HG03565 (cell line): Measurements from ENCODE around the gene DPH1.
A peak's percentile ranks its signal among the peaks of the same experiment; 100 is the strongest.

Experiments
- ATAC-seq: cut with Tn5 transposase; IDR thresholded peaks from one replicate; pipeline ENCODE4 v1.9.1; 2021; ENCODE audit warnings: mild to moderate bottlenecking, moderate library complexity; ENCODE audit not compliant: unreplicated experiment

DPH1 gene

DNA sequence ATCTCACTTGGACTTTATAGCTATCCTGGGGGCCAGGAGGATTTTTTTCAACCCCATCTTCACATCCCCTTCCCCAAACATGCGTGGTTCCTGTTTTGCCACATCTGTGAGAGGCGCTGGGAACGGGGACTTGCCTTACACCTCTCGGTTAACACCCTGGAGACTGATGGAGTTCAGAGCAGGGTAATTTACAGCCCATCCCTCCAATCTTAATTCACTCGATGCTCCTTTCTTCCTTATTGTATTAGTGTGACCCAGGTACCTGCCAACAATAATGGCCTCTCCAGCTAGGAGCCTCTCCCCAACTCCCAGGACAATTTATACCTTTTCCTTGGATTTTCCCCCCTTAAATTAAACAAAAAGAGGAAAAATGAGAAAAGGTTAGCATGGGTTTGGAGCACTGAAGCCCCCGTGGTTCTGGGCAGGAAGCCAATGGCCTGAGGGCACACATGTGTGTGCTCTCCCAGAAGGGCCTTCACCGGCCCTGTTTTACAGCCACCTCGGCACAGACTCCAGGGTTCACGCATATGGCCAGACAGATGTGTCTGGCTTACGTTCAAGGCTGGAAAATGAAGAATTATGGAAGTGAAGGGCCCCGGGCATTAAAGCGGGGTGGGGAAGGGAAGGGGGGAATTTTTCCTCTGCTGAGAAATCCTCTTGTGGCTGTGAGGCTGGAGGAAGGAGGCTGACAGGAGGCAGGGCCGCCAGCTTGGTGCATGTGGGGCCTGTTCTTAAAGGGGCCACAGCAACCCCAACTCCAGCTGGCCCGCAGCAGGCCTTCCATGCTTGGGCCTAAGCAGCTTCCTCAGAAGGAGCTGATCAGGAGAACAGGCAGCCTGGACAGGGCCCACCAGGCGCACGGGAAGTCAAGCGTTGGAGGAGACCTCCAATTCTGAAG is 46.4 kb downstream of the DPH1 start:
- ATAC-seq = no peak

DNA sequence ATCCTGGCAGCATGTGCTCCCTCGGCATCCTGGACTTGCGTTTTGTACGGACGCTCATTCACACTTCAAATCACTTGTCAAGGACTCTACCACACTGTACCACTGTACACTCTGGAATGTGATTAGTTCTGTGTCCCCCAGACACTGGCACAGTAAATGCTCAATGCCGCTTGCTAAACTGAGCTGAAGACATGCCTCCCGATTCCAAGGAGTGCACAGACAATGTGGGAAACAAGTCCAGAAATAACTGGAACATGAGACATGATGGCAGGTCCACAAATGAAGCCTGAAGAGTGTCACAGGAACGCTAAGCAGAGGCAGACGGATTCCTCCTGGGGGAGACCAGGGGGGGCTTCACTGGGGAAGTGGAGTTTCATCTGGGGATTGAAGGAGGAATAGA is 47.1 kb downstream of the DPH1 start:
- ATAC-seq = no peak

DNA sequence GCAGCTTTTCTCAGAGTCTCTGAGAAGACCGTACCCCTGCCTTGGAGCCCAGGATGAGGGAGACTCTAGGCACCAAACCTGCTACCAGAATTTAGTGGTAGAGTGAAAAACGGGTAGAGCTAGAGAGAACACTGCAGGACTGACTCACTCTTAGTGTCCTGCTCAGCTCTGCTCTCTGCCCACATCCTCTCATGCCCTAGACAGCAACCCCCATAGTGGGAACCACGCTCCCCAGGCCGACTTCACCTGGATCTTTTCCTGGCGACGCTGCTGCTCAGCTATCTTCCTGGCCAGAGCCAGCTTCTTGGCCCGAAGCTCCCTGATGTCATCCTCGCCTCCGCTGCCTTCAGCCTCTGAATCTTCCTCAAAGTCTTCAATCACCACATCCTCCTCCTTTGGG is 51.6 kb downstream of the DPH1 start:
- ATAC-seq = no peak

DNA sequence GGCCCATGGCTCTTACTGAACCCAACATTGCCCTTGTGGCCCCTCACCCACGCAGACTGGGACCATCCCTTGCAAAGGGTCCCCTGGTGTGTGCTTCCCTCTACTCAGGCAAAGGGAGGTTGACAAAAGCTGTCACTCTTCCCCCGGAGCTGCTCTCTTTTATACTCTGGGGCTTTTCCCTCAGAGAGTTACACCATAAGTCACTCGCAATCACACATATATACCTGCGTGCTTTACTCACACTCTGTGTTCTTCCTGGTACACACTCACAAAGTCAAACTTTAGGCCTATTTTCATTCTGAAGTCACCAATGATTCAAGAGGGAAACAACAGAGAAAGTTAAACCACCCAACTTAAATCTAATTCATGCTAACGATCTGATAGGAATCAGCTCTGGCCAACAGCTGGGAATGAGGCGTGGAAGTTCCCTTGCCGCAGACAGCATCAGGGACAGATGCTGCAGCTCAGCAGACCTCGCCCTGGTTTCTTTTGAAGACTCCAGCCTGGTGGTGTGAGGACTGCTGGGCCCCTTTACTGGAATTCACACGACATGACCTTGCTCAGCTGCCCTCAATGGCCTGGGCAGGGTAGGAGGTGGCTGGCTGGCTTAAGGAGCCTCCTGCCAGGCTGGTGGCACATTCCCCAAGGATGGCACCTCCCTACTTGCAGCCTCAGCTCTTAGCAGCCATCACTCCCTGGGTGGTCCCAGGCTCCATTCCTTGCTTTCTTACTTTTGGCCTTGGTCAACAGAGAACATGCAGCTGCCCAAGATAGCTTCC is 52.2 kb downstream of the DPH1 start:
- ATAC-seq = no peak

DNA sequence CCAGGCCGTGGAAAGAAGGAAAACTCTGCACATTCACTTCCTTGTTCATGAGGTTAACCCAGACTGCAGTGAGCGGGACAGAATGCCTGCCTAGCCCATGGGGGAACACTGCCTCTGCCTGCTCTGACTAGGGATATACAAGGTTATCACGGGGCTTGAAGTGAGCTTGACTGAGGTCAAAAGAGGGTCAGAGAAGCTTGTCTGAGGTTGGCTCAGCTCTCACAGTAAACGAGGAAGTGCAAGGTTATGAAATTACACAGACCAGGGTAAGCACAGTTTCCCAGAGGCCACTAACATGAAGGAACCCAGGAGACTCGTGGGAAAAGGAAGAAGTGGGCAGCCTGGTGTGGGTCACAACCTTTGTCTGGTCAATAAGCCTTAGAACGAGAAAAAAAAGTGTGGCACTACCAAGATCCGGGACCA is 53.7 kb downstream of the DPH1 start:
- ATAC-seq = peak; percentile 42

DNA sequence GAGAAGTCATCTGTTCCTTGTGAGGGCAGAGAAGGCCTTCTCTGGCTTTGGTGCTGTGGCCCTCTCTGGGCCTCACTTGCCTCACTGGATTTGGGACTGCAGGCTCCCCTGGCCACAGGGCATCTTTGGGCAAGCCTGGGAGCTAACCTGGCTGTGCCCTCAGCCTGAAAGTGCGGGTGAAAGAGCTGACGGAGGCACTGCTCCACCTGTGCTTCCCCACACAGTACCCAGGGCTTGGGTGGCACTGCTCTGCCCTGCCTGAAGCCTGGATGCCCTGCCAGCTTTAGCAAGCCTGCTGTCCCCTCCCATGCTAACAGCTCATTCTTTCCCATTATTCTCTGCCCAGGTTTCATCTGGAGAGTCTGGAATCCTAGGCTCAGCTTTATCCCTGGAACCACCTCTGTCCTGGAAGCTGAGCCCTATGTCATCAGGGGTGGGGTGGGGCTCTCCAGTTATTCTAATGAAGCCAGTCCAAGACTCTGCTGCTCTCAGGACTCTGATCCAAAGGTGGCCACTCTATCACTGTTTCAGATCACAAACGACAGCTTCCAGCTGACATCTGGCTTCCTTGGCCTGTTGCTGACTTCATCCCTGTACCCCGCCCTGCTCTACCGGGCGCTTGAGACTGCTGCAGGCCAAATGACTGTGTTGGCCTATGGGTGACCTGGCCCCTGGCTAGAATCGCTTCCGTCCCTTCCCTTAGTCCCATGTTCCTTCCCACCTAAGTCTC is 54.2 kb downstream of the DPH1 start:
- no peak for ATAC-seq

DNA sequence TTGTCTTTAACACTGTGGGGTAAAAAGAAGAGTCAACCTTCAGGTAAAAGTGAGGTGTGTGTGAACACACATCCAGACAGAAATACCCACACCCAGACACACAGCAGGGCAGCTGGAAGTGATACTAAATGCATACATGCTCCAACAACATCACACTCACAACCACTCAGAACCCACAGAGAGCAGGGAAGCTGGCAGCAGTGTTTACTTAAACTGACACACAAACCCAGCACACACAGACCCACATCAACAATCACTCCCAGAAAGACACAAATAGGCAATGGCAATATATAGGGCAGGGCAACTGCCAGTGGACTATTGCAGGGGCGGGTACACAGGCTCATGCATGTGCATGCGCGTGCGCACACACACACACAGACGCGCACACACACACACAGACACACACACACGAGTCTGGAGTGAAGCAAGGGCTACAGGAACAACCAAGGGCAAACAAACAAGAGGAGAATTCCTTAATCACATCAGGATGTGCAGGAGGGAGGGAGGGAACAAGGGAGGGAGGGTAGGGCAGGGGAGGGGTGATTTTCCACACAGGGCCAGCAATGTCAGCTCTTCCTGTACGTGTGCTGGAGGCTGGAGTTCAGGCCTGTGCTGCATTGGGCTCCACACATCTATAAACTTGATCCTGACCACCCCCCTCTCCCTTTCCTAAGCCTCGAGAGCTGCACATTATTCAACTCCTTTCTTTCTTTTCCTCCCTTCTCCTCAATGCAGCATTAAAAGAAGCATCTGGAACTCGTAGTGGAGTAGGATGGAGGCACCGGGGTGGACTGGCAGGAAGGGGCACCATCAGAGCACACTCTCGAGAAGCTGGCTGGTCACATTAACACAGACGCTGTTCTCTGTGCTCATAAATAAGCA is 55.1 kb downstream of the DPH1 start:
- no peak for ATAC-seq

DNA sequence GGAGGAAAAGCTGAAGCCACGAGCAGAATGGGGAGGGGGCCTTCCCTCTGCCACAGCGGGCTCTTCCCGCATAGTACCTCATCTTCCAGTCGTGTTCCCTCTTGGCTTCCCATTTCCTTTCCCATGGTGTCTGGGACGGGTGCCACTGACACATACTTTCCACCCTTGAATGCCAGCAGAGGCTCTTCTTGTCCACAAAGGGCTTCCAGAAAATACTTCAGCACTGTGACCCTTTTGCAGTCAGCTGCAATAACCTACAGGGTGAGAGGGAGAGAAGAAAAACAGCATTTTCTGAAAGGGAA is 55.6 kb downstream of the DPH1 start:
- ATAC-seq = no peak

DNA sequence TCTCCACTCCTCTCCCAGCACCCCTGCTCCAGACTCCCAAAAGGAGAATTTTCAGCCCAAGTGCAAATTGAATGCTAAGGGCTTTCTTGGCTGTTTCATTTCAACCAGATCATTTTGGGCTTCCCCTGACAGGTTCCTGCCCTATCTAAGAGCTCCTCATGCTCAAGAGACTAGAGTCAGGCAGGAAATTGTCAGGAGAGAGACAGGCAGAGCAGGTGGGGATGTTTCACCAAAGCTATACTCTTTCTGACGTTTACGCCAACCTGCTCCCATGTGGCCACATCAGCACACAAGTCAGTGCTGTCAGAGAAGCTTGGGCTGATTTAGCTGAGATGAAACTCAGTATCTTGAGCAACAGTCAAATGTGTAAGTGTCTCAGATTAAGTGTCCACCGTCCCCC is 56.4 kb downstream of the DPH1 start:
- no peak for ATAC-seq

DNA sequence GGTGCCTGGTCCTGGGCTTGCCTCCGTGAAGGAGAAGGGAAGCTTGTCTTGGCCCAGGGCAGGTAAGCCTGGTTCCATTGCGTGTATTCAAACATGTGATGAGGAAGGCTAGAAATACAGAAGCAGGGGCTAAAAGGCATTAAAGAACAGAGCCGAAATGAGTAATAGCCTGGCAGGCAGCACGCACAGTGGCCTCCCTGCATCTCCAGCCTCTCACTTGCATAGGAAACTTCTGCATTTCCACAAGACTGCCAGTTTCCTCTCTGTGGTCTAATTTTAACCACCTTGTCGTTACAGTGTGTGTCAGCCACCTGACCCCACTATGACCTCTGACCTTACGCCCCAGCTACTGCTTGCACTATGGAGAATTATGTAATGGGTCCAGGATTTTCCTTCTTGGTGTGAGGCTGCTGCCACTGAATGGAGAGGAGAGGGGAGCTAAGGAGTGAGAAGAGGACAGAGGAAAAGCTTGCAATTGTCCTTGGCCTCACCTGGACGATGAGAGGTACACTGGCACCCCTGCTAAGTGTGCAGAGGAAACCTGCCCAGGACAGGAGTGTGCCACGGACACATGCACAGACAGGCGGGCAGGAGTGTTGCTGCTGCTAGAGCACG is 57.8 kb downstream of the DPH1 start:
- ATAC-seq = no peak

DNA sequence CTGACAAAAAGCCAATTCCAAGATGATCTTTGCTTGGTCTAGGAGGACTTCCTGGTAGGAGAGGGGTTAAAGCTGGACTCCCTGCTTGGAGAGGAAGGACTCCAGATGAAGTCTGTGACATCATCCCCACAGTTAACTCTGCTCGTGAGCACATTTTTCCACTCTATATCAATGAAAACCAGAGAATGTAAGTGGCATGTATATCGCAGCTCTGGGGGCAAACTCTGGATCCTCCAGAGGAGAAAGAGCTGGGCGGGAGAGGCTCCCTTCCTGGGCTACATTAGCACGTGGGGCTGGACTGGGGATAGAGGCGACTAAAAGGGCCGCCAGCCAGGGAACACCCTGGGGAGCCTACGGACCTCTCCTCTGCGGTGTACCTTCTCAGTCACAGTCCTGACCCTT is 59.1 kb downstream of the DPH1 start:
- ATAC-seq = no peak

DNA sequence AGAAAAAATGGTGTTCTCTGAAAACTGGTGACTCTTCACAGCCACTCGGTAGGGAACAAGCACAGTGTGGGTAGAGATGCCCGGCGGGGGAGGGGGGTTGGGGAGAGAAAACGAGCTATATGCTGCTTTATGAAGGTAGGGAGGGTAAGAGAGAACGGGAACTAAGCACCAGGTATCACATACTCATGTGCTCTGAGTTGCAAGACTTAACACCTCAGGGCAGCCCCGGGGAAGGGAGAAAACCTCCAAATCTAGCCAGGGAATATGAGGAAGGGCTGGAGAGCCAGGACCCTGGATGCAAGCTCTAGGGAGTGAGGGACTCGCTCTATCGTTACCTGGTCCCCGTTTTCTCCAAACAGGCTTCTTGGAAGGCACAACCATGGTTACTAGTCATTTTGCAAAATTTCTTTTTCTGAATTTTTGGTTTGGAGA is 60.3 kb downstream of the DPH1 start:
- no peak for ATAC-seq

DNA sequence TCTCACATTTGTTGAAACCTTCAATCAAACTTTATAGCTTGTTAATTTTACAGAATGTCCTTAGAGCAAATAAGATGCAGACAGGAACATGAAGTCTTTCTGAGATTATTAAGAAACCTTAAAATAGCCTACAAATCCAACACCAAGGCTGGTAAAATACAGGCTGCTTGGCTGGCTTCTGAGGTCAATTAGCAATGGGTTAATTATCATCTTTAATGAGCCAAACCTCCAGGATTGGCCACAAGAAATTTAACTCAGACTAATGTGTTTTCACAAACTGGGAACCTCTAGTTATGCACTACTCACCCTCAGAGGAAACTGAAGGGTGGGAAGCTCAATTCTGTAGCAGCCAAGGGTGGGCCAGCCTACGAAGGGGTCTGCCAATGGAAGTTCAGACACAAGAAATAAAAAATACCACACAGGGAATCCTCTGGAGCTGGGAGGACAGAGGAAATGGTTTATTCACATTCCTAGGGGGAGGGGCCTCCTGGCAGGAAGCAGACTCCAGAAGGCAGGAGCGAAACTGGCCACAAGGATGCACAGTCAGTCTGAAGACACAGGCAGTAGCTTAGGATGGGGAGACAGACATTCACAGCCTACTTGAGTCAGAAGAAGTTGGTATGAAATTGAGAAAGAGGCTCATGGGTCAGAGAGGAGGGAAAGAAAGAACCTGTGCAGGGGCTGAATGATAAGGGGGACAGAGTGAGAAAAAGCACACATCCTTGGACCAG is 61.0 kb downstream of the DPH1 start:
- ATAC-seq = no peak

DNA sequence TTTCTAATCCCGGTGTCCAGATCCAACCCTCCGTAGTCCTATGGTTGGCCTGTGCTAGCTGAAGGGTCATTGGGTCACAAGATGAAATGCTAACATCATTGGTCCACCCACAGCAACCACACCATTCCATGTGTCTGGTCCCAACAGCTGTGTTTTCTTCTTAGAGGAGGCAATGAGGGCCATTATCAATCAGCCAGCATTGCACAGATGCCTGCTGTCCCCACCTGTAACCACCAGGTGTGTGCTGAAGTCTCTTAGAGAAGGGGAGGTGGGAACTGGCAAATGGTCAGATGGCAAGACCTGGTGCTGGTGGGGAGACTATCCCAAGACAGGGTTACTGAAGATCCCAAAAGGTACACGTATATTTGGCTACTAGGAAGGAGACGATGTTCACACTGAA is 62.3 kb downstream of the DPH1 start:
- ATAC-seq = no peak

DNA sequence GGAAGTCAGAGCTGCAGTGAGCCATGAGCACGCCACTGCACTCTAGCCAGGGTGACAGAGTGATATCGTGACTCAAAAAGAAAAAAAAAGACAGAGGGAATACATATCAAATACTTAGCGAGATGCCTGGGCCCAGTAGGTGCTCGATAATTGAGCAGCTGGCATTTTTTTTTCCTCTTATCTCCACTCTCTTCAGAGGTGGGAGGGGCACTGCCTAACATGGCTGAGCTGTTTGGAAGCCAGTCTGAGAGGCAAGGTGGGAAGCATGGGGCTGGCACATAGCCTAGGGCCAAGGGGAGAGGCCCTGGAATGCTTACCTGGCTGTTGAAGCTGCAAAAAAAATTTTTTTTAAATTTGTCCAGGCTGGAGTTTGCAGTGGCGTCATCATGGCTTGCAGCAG is 63.4 kb downstream of the DPH1 start:
- ATAC-seq = no peak
